CD1c-positive myeloid dendritic cell (primary cell): ENCODE data around the gene LTA4H.

Experiments used
- DNase-seq: peaks from one replicate; pipeline ENCODE4 v3.0.0-alpha.2; 2016; ENCODE audit errors: extremely low spot score

Gene LTA4H

GRCh38 chr12:95959107-95959506 lies 76.3 kb downstream of the LTA4H start:
- no peak for DNase-seq

GRCh38 chr12:95956557-95957145 lies 78.7 kb downstream of the LTA4H start:
- DNase-seq = no peak

GRCh38 chr12:95955549-95956159 lies 79.7 kb downstream of the LTA4H start:
- no peak for DNase-seq

- no peak for DNase-seq
Observed at GRCh38 chr12:95953000-95953399, 82.4 kb downstream of the LTA4H start.

- DNase-seq = peak; percentile 51
Observed at GRCh38 chr12:95951515-95951914, 83.9 kb downstream of the LTA4H start.
